Adipose tissue (tissue), 3 donors: Measurements from ENCODE around the gene P2RY13. TPM values are rescaled to one million over a fixed set of nuclear protein-coding genes. Genes with fewer than 3 reads are reported as not detected.

ENCODE experiments used
- H3K27ac ChIP-seq: one replicate; pipeline ENCODE4 v1.5.1; 2013; ENCODE audit warnings: low read depth, low read length
- WGBS, 3 donors: extraction: QIAGEN DNeasy Blood & Tissue Kit; methylation state at CpG; one replicate each; pipeline ENCODE4 v1.1.7; 2013; 5-methylcytosine and 5-hydroxymethylcytosine counted together
- polyA plus RNA-seq, 3 donors: library from polyadenylated mRNA; stranded (reverse); fragments of 200-250 nt; gene quantifications; one replicate each; pipeline ENCODE4 v1.2.3, GENCODE V29; 2013
- donor health status: healthy with polysubstance abuse.
- donor health status: Bipolar disorder and iron deficiency.
- donor health status: healthy.

Gene P2RY13
- polyA plus RNA-seq, 3 donors: 0.22 to 3.1 (median 2.4) TPM

- 66 to 70% (median 69%) methylated on average over 7 of the region's 7 CpGs for WGBS, 3 donors
These were observed 24.1 kb downstream of the P2RY13 start for GRCh38 chr3:151305060-151305774.

GRCh38 chr3:151303751-151304150 lies 25.6 kb downstream of the P2RY13 start:
- WGBS, 3 donors: 51 to 78% (median 66%) methylated on average over 2 of the region's 2 CpGs
- no peak overlapping the region for H3K27ac ChIP-seq

More at GRCh38 chr3:151305060-151305774, 24.1 kb downstream of the P2RY13 start:
- no peak overlapping the region for H3K27ac ChIP-seq

- no peak overlapping the region for H3K27ac ChIP-seq
- WGBS, 3 donors: 82 to 83% (median 83%) methylated on average over 3 of the region's 3 CpGs
These were observed 27.6 kb downstream of the P2RY13 start for GRCh38 chr3:151301787-151302186.

- no peak overlapping the region for H3K27ac ChIP-seq
These were observed 28.8 kb downstream of the P2RY13 start for GRCh38 chr3:151300539-151300938.

GRCh38 chr3:151299006-151299405 lies 30.3 kb downstream of the P2RY13 start:
- no peak overlapping the region for H3K27ac ChIP-seq
- 79 to 85% (median 85%) methylated on average over 2 of the region's 2 CpGs for WGBS, 3 donors

More at GRCh38 chr3:151300539-151300938, 28.8 kb downstream of the P2RY13 start:
- 64 to 79% (median 77%) methylated on average over 1 of the region's 1 CpG for whole genome bisulfite sequencing, 3 donors

- no peak overlapping the region for H3K27ac ChIP-seq
- WGBS, 3 donors: 34 to 70% (median 63%) methylated on average over 2 of the region's 2 CpGs
These were observed 31.9 kb downstream of the P2RY13 start for GRCh38 chr3:151297429-151297828.

- WGBS, 3 donors: 67 to 94% (median 81%) methylated on average over 3 of the region's 3 CpGs
- no peak overlapping the region for H3K27ac ChIP-seq
These were observed 33.1 kb downstream of the P2RY13 start for GRCh38 chr3:151296226-151296625.

GRCh38 chr3:151293127-151293526 lies 36.2 kb downstream of the P2RY13 start:
- 68 to 74% (median 69%) methylated on average over 6 of the region's 6 CpGs for WGBS, 3 donors
- H3K27ac ChIP-seq: no peak overlapping the region

- H3K27ac ChIP-seq: no peak overlapping the region
- WGBS, 3 donors: 56 to 64% (median 60%) methylated on average over 3 of the region's 3 CpGs
These were observed 38.7 kb downstream of the P2RY13 start for GRCh38 chr3:151290673-151291072.

- no peak overlapping the region for H3K27ac ChIP-seq
- WGBS, 3 donors: 38 to 55% (median 47%) methylated on average over 3 of the region's 3 CpGs
These were observed 39.9 kb downstream of the P2RY13 start for GRCh38 chr3:151289445-151289844.

GRCh38 chr3:151285940-151286339 lies 43.4 kb downstream of the P2RY13 start:
- no peak overlapping the region for H3K27ac ChIP-seq
- WGBS, 3 donors: 67 to 71% (median 68%) methylated on average over 1 of the region's 1 CpG

- H3K27ac ChIP-seq: no peak overlapping the region
- 18 to 43% (median 36%) methylated on average over 5 of the region's 5 CpGs for WGBS, 3 donors
These were observed 45.4 kb downstream of the P2RY13 start for GRCh38 chr3:151283907-151284461.

GRCh38 chr3:151283387-151283786 lies 46.0 kb downstream of the P2RY13 start:
- WGBS, 3 donors: 66 to 69% (median 69%) methylated on average over 4 of the region's 4 CpGs
- no peak overlapping the region for H3K27ac ChIP-seq

- WGBS, 3 donors: 0 to 2% (median 0%) methylated on average over 1 of the region's 1 CpG
- no peak overlapping the region for H3K27ac ChIP-seq
These were observed 46.4 kb downstream of the P2RY13 start for GRCh38 chr3:151282921-151283320.

GRCh38 chr3:151281671-151282324 lies 47.6 kb downstream of the P2RY13 start:
- WGBS, 3 donors: 80 to 89% (median 88%) methylated on average over 9 of the region's 9 CpGs
- no peak overlapping the region for H3K27ac ChIP-seq

GRCh38 chr3:151278230-151278629 lies 51.1 kb downstream of the P2RY13 start, which contains the start of gene P2RY14:
Gene P2RY14 (minus strand): TSS chr3:151278542. CDS start chr3:151214316, 64,226 bp downstream.
- H3K27ac ChIP-seq: no peak within 1 kb of the TSS

GRCh38 chr3:151276687-151277042 lies 52.7 kb downstream of the P2RY13 start:
- WGBS, 3 donors: 62 to 86% (median 82%) methylated on average over 6 of the region's 6 CpGs
- H3K27ac ChIP-seq: no peak overlapping the region

More at GRCh38 chr3:151278230-151278629, 51.1 kb downstream of the P2RY13 start, which contains the start of gene P2RY14:
- WGBS, 3 donors: 28 to 75% (median 36%) methylated on average over 4 of the region's 4 CpGs
